Glutamatergic neuron (in vitro differentiated cells): ENCODE results near the gene HS6ST2. TPM values are rescaled to one million over a fixed set of nuclear protein-coding genes. Genes with fewer than 3 reads are reported as not detected.

Experiments
- DNase-seq: peaks from one replicate; pipeline ENCODE4 v3.0.0; 2022
- H3K27ac Mint-ChIP-seq: one replicate; pipeline ENCODE4 v1.8.0; 2020; ENCODE audit warnings: mild to moderate bottlenecking, mixed read lengths, inconsistent platforms; ENCODE audit not compliant: unreplicated experiment
- H3K27me3 Mint-ChIP-seq: one replicate; pipeline ENCODE4 v1.8.0; 2020; ENCODE audit warnings: mild to moderate bottlenecking, moderate library complexity, mixed read lengths, inconsistent platforms; ENCODE audit not compliant: unreplicated experiment
- H3K36me3 Mint-ChIP-seq: one replicate; pipeline ENCODE4 v1.8.0; 2020; ENCODE audit warnings: mild to moderate bottlenecking, mixed read lengths, inconsistent platforms; ENCODE audit not compliant: unreplicated experiment
- H3K4me1 Mint-ChIP-seq: one replicate; pipeline ENCODE4 v1.8.0; 2020; ENCODE audit warnings: mild to moderate bottlenecking, low read depth, mixed read lengths, inconsistent platforms; ENCODE audit not compliant: unreplicated experiment
- H3K4me3 Mint-ChIP-seq: one replicate; pipeline ENCODE4 v1.8.0; 2020; ENCODE audit warnings: mild to moderate bottlenecking, mixed read lengths, inconsistent platforms; ENCODE audit not compliant: unreplicated experiment
- H3K9me3 Mint-ChIP-seq: one replicate; pipeline ENCODE4 v1.8.0; 2020; ENCODE audit warnings: mild to moderate bottlenecking, moderate library complexity, mixed read lengths, inconsistent platforms; ENCODE audit not compliant: unreplicated experiment
- CTCF ChIP-seq: fragments of 200-600 bp; sonication (generic); IDR thresholded peaks from one replicate; pipeline ENCODE4 v1.5.0; 2021; ENCODE audit not compliant: partially characterized antibody, unreplicated experiment
- total RNA-seq: library from RNA; stranded (reverse); fragmentation: NEBNext Ultra II Directional; extraction: Animal tissue kit (Norgen Biotek cat#: 25700); gene quantifications from one replicate; pipeline ENCODE4 v1.2.1, GENCODE V29; 2021; ENCODE audit not compliant: unreplicated experiment

HS6ST2 gene
- total RNA-seq, 1 donor from 2014 or later: 2.9 TPM

GRCh38 chrX:132692526-132692925, 265.9 kb downstream of the HS6ST2 start:
- Mint-ChIP-seq H3K4me1 (no peaks in the 10 kb centered on the region), H3K36me3 (no peaks in the 10 kb centered on the region)

GRCh38 chrX:132692066-132692465, 266.4 kb downstream of the HS6ST2 start:
- Mint-ChIP-seq H3K27ac (no peak overlapping the region), H3K36me3 (no peaks in the 10 kb centered on the region), H3K4me1 (peaks cover 3% of the 10 kb centered on the region), H3K27me3 (peaks cover 2% of the 10 kb centered on the region), H3K4me3 (no peak overlapping the region), H3K9me3 (no peaks in the 10 kb centered on the region)
- no peak for DNase-seq
- TF ChIP-seq CTCF: no peak

More at GRCh38 chrX:132692526-132692925, 265.9 kb downstream of the HS6ST2 start:
- TF ChIP-seq CTCF: no peak
- Mint-ChIP-seq H3K9me3 (no peaks in the 10 kb centered on the region), H3K4me3 (no peak overlapping the region), H3K27me3 (peaks cover 2% of the 10 kb centered on the region), H3K27ac (no peak overlapping the region)
- DNase-seq: no peak

GRCh38 chrX:132689612-132690563, 268.5 kb downstream of the HS6ST2 start:
- Mint-ChIP-seq H3K27me3 (peaks cover 2% of the 10 kb centered on the region), H3K27ac (no peak overlapping the region), H3K36me3 (no peaks in the 10 kb centered on the region), H3K4me1 (peaks cover 4% of the 10 kb centered on the region), H3K9me3 (no peaks in the 10 kb centered on the region), H3K4me3 (no peak overlapping the region)
- DNase-seq: no peak
- no peak for TF ChIP-seq CTCF

- Mint-ChIP-seq H3K4me1 (peaks cover 4% of the 10 kb centered on the region), H3K9me3 (no peaks in the 10 kb centered on the region), H3K4me3 (no peak overlapping the region), H3K27ac (no peak overlapping the region), H3K27me3 (peaks cover 2% of the 10 kb centered on the region), H3K36me3 (no peaks in the 10 kb centered on the region)
- no peak for DNase-seq
- TF ChIP-seq CTCF: no peak
These were observed 273.2 kb downstream of the HS6ST2 start for GRCh38 chrX:132685276-132685675.

GRCh38 chrX:132677233-132677716, 281.2 kb downstream of the HS6ST2 start:
- Mint-ChIP-seq H3K27ac (no peak overlapping the region), H3K4me3 (no peak overlapping the region), H3K4me1 (peaks cover 2% of the 10 kb centered on the region), H3K9me3 (peaks cover 3% of the 10 kb centered on the region), H3K27me3 (no peaks in the 10 kb centered on the region), H3K36me3 (no peaks in the 10 kb centered on the region)
- no peak for DNase-seq
- TF ChIP-seq CTCF: no peak
